Neural crest cell (in vitro differentiated cells): ENCODE results near the gene SFI1. TPM values are rescaled to one million over a fixed set of nuclear protein-coding genes. Genes with fewer than 3 reads are reported as not detected.

Experiments used
- DNase-seq: peaks from one replicate; pipeline ENCODE4 v3.0.0; 2021; ENCODE audit warnings: low read depth, mixed read lengths, low spot score
- H3K27ac Mint-ChIP-seq: one replicate; pipeline ENCODE4 v1.8.0; 2021; ENCODE audit warnings: mild to moderate bottlenecking, mixed read lengths; ENCODE audit not compliant: unreplicated experiment
- H3K27me3 Mint-ChIP-seq: 2 replicates; pipeline ENCODE4 v1.8.0; 2021; ENCODE audit warnings: low read depth, mild to moderate bottlenecking, mixed read lengths
- H3K36me3 Mint-ChIP-seq: 2 replicates; pipeline ENCODE4 v1.8.0; 2021; ENCODE audit warnings: low read depth, mild to moderate bottlenecking, mixed read lengths
- H3K4me1 Mint-ChIP-seq: 2 replicates; pipeline ENCODE4 v1.8.0; 2021; ENCODE audit warnings: mixed read lengths
- H3K4me3 Mint-ChIP-seq: one replicate; pipeline ENCODE4 v1.8.0; 2021; ENCODE audit warnings: mild to moderate bottlenecking, mixed read lengths
- H3K9me3 Mint-ChIP-seq: 2 replicates; pipeline ENCODE4 v1.8.0; 2021; ENCODE audit warnings: mixed read lengths
- CTCF ChIP-seq: fragments of 200-600 bp; sonication (generic); conservative IDR thresholded peaks from 2 replicates; pipeline ENCODE4 v1.5.0; 2021; ENCODE audit warnings: antibody characterized with exemption, mild to moderate bottlenecking
- total RNA-seq: library from RNA; stranded (reverse); gene quantifications from 2 replicates; pipeline ENCODE4 v1.2.1, GENCODE V29; 2021

Gene SFI1
- total RNA-seq, 1 donor from 2014 or later, result 67.3 TPM

- Mint-ChIP-seq H3K27ac (peak overlapping the region; percentile 97), H3K4me3 (peak overlapping the region; percentile 88), H3K9me3 (no peaks in the 10 kb centered on the region), H3K4me1 (peaks cover 17% of the 10 kb centered on the region), H3K27me3 (no peaks in the 10 kb centered on the region), H3K36me3 (no peaks in the 10 kb centered on the region)
- DNase-seq, result peak; percentile 67
- peak; percentile 22 for TF ChIP-seq CTCF
Observed at GRCh38 chr22:31630331-31631329, 134.3 kb downstream of the SFI1 start.

GRCh38 chr22:31631436-31631835 lies 135.1 kb downstream of the SFI1 start:
- H3K9me3 Mint-ChIP-seq, result no peaks in the 10 kb centered on the region
- no peak for DNase-seq
- TF ChIP-seq CTCF, result no peak
- H3K4me1 Mint-ChIP-seq, result peaks cover 13% of the 10 kb centered on the region
- no peak overlapping the region for H3K27ac Mint-ChIP-seq
- H3K4me3 Mint-ChIP-seq, result peak overlapping the region; percentile 85
- H3K36me3 Mint-ChIP-seq, result no peaks in the 10 kb centered on the region
- no peaks in the 10 kb centered on the region for H3K27me3 Mint-ChIP-seq

GRCh38 chr22:31635638-31636306 lies 139.4 kb downstream of the SFI1 start:
- TF ChIP-seq CTCF, result no peak
- peaks cover 13% of the 10 kb centered on the region for H3K4me1 Mint-ChIP-seq
- no peaks in the 10 kb centered on the region for H3K9me3 Mint-ChIP-seq
- no peak for DNase-seq
- H3K4me3 Mint-ChIP-seq, result peak overlapping the region; percentile 57
- no peaks in the 10 kb centered on the region for H3K27me3 Mint-ChIP-seq
- no peaks in the 10 kb centered on the region for H3K36me3 Mint-ChIP-seq
- H3K27ac Mint-ChIP-seq, result peak overlapping the region; percentile 40

- TF ChIP-seq CTCF, result no peak
- Mint-ChIP-seq H3K27ac (peak overlapping the region; percentile 45), H3K36me3 (no peaks in the 10 kb centered on the region), H3K4me1 (peaks cover 3% of the 10 kb centered on the region), H3K9me3 (no peaks in the 10 kb centered on the region), H3K4me3 (no peak overlapping the region), H3K27me3 (no peaks in the 10 kb centered on the region)
- DNase-seq, result no peak
Observed at GRCh38 chr22:31637447-31637890, 141.1 kb downstream of the SFI1 start.

- Mint-ChIP-seq H3K27ac (no peak overlapping the region), H3K36me3 (no peaks in the 10 kb centered on the region), H3K9me3 (no peaks in the 10 kb centered on the region), H3K4me1 (peaks cover 3% of the 10 kb centered on the region), H3K4me3 (no peak overlapping the region), H3K27me3 (no peaks in the 10 kb centered on the region)
- no peak for DNase-seq
- TF ChIP-seq CTCF, result no peak
Observed at GRCh38 chr22:31637891-31638618, 141.7 kb downstream of the SFI1 start.
